OCI-LY1 (cell line): ENCODE data around the gene RAN.
"Not testable (repeated sequence)": the region's sequence is repeated elsewhere in the genome, so short reads cannot be mapped to it uniquely, and the experiment has no call there.

Source experiments
- H2AFZ ChIP-seq: fragments of 200-600 bp; sonication (generic), shearing (Covaris generic); 2 replicates; pipeline ENCODE4 v1.6.0; 2014; ENCODE audit warnings: antibody characterized with exemption, mild to moderate bottlenecking, low read length
- H3F3A ChIP-seq: fragments of 200-600 bp; sonication (generic), shearing (Covaris generic); 2 replicates; pipeline ENCODE4 v1.6.0; 2014; ENCODE audit warnings: mild to moderate bottlenecking, antibody characterized with exemption, low read length, moderate library complexity; ENCODE audit not compliant: insufficient read depth
- H3K27ac ChIP-seq: fragments of 200-600 bp; sonication (generic); 2 replicates; pipeline ENCODE4 v1.5.1; 2014; ENCODE audit warnings: low read length, mixed run types, mild to moderate bottlenecking, low read depth; ENCODE audit not compliant: poor library complexity, severe bottlenecking
- H3K27me3 ChIP-seq: fragments of 200-600 bp; sonication (generic); 2 replicates; pipeline ENCODE4 v1.6.0; 2014; ENCODE audit warnings: antibody characterized with exemption, mild to moderate bottlenecking, low read length, moderate library complexity; ENCODE audit not compliant: insufficient read depth
- H3K36me3 ChIP-seq: fragments of 200-600 bp; sonication (generic); 2 replicates; pipeline ENCODE4 v1.6.1; 2014; ENCODE audit warnings: mild to moderate bottlenecking, antibody characterized with exemption, low read length, moderate library complexity, mixed read lengths; ENCODE audit not compliant: insufficient read depth
- H3K4me1 ChIP-seq: fragments of 200-600 bp; sonication (generic); 2 replicates; pipeline ENCODE4 v1.5.1; 2014; ENCODE audit warnings: mild to moderate bottlenecking, low read length, moderate library complexity; ENCODE audit not compliant: insufficient read depth, severe bottlenecking
- H3K4me2 ChIP-seq: fragments of 200-600 bp; sonication (generic), shearing (Covaris generic); 2 replicates; pipeline ENCODE4 v1.6.1; 2014; ENCODE audit warnings: low read length
- H3K4me3 ChIP-seq: fragments of 200-600 bp; sonication (generic); 2 replicates; pipeline ENCODE4 v1.5.1; 2014; ENCODE audit warnings: low read length, low read depth, mild to moderate bottlenecking, mixed read lengths; ENCODE audit not compliant: poor library complexity, severe bottlenecking
- H3K79me2 ChIP-seq: fragments of 200-600 bp; shearing (Covaris generic); 2 replicates; pipeline ENCODE4 v1.6.1; 2016; ENCODE audit warnings: mixed run types, low read length, mixed read lengths; ENCODE audit not compliant: insufficient read depth
- H3K9ac ChIP-seq: fragments of 200-600 bp; sonication (generic), shearing (Covaris generic); 2 replicates; pipeline ENCODE4 v1.6.1; 2014; ENCODE audit warnings: mild to moderate bottlenecking, low read length, mixed read lengths
- H3K9me2 ChIP-seq: fragments of 200-600 bp; sonication (generic), shearing (Covaris generic); 2 replicates; pipeline ENCODE4 v1.6.1; 2014; ENCODE audit warnings: low read depth, mild to moderate bottlenecking, low read length, mixed read lengths
- H3K9me3 ChIP-seq: fragments of 200-600 bp; shearing (Covaris generic); 2 replicates; pipeline ENCODE4 v1.6.1; 2014; ENCODE audit warnings: low read length, mixed read lengths
- H4K20me1 ChIP-seq: fragments of 200-600 bp; sonication (generic), shearing (Covaris generic); 2 replicates; pipeline ENCODE4 v1.6.0; 2016; ENCODE audit warnings: mild to moderate bottlenecking, low read length; ENCODE audit not compliant: insufficient read depth
- CTCF ChIP-seq: fragments of 200-600 bp; sonication (generic), shearing (Covaris generic); IDR thresholded peaks from 2 replicates; pipeline ENCODE4 v1.5.1; 2017; ENCODE audit warnings: mild to moderate bottlenecking, antibody characterized with exemption, low read length, moderate library complexity, mixed read lengths
- EZH2 ChIP-seq: fragments of 200-600 bp; sonication (generic), shearing (Covaris generic); IDR thresholded peaks from 2 replicates; pipeline ENCODE4 v1.8.0; 2017; ENCODE audit warnings: borderline replicate concordance, mixed run types, mild to moderate bottlenecking, antibody characterized with exemption, low read length, moderate library complexity, mixed read lengths

RAN gene

GRCh38 chr12:130846369-130846768, 25.5 kb upstream of the RAN start:
- no peak overlapping the region for H3K9ac ChIP-seq
- H3K9me2 ChIP-seq, result no peaks in the 10 kb centered on the region
- no peak overlapping the region for H3K27ac ChIP-seq
- no peaks in the 10 kb centered on the region for H4K20me1 ChIP-seq
- no peaks in the 10 kb centered on the region for H3F3A ChIP-seq
- no peak overlapping the region for H3K4me3 ChIP-seq
- no peaks in the 10 kb centered on the region; the same call in 1 of the 2 replicates for H3K36me3 ChIP-seq
- TF ChIP-seq EZH2, result no peak
- TF ChIP-seq CTCF, result no peak
- H2AFZ ChIP-seq, result no peak overlapping the region
- H3K4me1 ChIP-seq, result no peaks in the 10 kb centered on the region
- no peaks in the 10 kb centered on the region for H3K9me3 ChIP-seq
- H3K79me2 ChIP-seq, result no peaks in the 10 kb centered on the region
- H3K27me3 ChIP-seq, result no peaks in the 10 kb centered on the region
- no peak overlapping the region for H3K4me2 ChIP-seq

GRCh38 chr12:130847112-130847511, 24.8 kb upstream of the RAN start:
- H3K4me3 ChIP-seq, result no peak overlapping the region
- H3K9me2 ChIP-seq, result no peaks in the 10 kb centered on the region
- no peaks in the 10 kb centered on the region for H3K27me3 ChIP-seq
- no peaks in the 10 kb centered on the region for H3K79me2 ChIP-seq
- H3K9ac ChIP-seq, result no peak overlapping the region
- H3F3A ChIP-seq, result no peaks in the 10 kb centered on the region
- TF ChIP-seq CTCF (no peak), EZH2 (no peak)
- no peak overlapping the region for H3K4me2 ChIP-seq
- H3K36me3 ChIP-seq, result no peaks in the 10 kb centered on the region; the same call in 1 of the 2 replicates
- no peaks in the 10 kb centered on the region for H3K4me1 ChIP-seq
- H3K27ac ChIP-seq, result no peak overlapping the region
- H4K20me1 ChIP-seq, result no peaks in the 10 kb centered on the region
- H3K9me3 ChIP-seq, result no peaks in the 10 kb centered on the region
- no peak overlapping the region for H2AFZ ChIP-seq

- H3F3A ChIP-seq, H3K9me2 ChIP-seq, H3K27me3 ChIP-seq, H3K9ac ChIP-seq, H3K4me3 ChIP-seq, H3K36me3 ChIP-seq, H3K79me2 ChIP-seq, H4K20me1 ChIP-seq, H2AFZ ChIP-seq, H3K4me1 ChIP-seq, H3K4me2 ChIP-seq, H3K9me3 ChIP-seq, H3K27ac ChIP-seq: not testable (repeated sequence)
Observed at GRCh38 chr12:130848105-130848504, 23.8 kb upstream of the RAN start.

GRCh38 chr12:130848785-130849305, 23.0 kb upstream of the RAN start:
- H3K9ac ChIP-seq, H3K27ac ChIP-seq, H3K27me3 ChIP-seq, H3K9me2 ChIP-seq, H3K4me3 ChIP-seq, H3K4me1 ChIP-seq, H3K9me3 ChIP-seq, H3F3A ChIP-seq, H3K4me2 ChIP-seq, H2AFZ ChIP-seq, H3K36me3 ChIP-seq, H3K79me2 ChIP-seq, H4K20me1 ChIP-seq: not testable (repeated sequence)
